C4-2B (cell line): ENCODE data around the gene VAC14.

Source experiments
- H3K27ac ChIP-seq: fragments of 450-650 bp; 2 replicates; pipeline ENCODE4 v1.5.1; 2017
- ZFX ChIP-seq: fragments of 450-650 bp; IDR thresholded peaks from 2 replicates; pipeline ENCODE4 v1.6.1; 2017
- TF ChIP-seq, protein P1 (sequence below): fragments of 450-650 bp; conservative IDR thresholded peaks from 2 replicates; pipeline ENCODE4 v1.5.1; 2017; ENCODE audit warnings: mild to moderate bottlenecking

The VAC14 gene

DNA sequence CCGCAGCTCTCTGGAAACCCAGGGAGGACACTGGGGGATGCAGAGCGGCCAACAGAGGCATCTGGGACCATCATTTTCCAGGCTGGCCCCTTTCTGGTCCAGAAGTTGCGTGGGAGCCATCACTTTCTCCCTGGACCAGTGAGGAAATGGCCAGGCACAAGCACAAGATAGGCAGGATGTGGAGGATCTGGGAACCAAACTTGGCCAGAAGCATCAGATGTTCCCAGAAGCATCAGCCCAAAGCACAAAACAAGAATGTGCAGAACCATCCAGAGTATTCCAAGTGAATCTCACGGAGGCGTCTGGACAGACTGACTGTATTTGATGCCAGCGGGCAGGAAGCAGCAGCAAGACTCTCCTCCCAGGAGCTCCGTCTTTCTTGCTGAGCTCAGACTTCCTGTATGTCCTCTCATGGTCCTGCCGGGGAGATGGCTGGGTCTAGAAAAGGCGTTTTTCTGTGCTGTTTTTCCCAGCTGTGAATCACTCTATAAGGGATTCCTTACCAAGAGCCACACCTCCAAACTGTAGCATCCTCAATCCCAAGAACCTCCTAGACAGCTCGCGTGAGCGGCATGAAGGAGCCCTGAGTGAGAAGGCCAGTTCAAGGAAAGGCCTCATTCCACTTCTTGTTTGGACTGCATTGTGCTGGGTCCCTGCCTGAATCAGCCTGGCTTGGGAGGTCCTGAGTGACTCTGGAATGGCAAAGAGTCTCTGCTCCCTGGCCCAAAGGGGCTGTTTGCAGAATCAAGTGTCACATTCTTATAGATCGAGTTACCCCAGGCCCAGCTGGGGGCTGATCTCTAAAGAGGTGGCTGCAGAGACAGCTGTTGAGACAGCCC, 65.6 kb downstream of the VAC14 start:
- no peak overlapping the region for H3K27ac ChIP-seq
- TF ChIP-seq, protein P1, sequence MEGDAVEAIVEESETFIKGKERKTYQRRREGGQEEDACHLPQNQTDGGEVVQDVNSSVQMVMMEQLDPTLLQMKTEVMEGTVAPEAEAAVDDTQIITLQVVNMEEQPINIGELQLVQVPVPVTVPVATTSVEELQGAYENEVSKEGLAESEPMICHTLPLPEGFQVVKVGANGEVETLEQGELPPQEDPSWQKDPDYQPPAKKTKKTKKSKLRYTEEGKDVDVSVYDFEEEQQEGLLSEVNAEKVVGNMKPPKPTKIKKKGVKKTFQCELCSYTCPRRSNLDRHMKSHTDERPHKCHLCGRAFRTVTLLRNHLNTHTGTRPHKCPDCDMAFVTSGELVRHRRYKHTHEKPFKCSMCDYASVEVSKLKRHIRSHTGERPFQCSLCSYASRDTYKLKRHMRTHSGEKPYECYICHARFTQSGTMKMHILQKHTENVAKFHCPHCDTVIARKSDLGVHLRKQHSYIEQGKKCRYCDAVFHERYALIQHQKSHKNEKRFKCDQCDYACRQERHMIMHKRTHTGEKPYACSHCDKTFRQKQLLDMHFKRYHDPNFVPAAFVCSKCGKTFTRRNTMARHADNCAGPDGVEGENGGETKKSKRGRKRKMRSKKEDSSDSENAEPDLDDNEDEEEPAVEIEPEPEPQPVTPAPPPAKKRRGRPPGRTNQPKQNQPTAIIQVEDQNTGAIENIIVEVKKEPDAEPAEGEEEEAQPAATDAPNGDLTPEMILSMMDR = no peak
- TF ChIP-seq ZFX = no peak

DNA sequence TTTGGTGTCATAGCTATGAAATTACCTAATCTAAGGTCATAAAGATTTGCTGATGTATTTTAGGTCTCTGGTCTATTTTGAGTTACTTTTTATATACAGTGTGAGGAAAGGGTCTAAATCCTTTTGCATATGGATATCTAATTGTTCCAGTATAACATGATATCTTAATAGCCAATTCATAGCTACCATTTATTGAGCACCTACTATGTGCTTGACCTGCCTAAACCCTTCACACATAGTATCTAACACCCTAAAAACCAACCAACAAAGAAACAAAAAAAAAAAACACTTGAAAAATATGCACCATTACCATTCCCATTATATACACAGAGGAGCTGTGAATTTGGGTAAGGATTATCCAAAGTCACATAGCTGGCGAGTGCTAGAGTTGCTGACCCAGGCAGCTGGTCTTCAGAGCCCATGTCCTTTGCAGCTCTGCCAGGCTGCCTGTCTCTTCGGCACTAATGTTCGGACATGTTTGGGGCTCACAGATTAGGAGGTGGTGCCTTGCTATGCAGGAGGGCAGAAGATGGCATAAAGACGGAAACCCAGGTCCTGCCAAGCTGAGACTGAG, 66.3 kb downstream of the VAC14 start:
- no peak for TF ChIP-seq ZFX
- TF ChIP-seq, protein P1 = no peak
- no peak overlapping the region for H3K27ac ChIP-seq

DNA sequence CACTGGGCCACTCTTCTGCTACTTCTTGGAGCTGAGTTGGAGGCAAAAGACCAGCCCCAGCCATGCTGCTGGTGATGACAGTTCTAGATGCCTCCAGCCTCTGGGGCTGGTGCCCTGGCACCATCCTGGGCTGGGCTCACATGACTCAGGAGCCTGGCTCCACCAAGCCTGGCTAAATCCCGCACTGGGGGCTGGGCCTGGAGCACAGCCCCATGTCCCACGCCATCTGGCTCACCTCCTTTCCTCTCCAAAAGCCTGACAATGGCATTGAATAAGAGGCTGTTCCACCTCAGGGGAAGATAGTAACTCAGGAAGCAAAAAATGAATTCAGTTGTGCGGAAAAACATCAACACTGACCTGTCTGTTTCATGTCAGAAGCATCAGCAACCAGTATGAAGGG, 70.0 kb downstream of the VAC14 start:
- TF ChIP-seq, protein P1 = no peak
- TF ChIP-seq ZFX = no peak
- H3K27ac ChIP-seq = no peak overlapping the region

DNA sequence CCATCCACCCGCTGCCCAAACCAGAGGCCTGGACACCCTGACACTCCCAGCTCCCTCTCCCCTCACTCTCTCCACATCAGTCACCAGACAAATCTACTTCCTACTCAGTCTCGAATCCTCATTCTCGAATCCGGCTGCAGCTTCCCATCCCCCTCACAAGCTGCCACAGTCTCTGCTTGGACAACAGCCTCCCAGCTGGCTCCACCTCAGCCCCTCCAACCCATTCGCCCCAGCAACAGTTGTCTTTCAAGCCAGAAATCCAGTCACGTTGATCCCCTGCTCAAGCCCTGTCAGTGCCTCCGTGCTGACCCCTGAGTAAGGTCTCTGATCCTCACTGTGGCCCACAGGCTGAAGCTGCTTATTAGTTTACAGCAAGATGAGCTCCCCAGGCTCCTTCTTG, 70.9 kb downstream of the VAC14 start:
- H3K27ac ChIP-seq = no peak overlapping the region
- TF ChIP-seq, protein P1 = no peak
- TF ChIP-seq ZFX = no peak

DNA sequence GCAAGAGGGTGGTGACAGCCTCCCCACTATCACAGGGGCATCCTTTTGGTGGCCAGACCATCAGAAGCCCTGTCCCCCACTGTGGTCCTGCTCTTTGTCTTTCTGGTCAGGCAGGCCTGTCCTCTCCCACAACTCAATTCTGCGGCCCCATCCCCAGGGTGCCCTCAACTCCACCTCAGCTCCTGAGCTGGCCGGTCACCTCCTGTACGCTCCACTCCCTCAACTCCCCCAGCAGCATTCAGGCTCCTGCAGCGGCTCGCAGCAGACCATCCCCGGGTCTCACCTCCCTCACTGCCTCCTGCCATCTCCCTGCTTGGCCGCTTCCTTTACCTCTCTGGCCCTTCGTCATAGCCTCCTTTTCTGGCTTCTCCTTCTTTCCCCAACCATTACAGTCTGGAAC, 71.7 kb downstream of the VAC14 start:
- H3K27ac ChIP-seq = no peak overlapping the region
- no peak for TF ChIP-seq ZFX
- TF ChIP-seq, protein P1 = no peak

DNA sequence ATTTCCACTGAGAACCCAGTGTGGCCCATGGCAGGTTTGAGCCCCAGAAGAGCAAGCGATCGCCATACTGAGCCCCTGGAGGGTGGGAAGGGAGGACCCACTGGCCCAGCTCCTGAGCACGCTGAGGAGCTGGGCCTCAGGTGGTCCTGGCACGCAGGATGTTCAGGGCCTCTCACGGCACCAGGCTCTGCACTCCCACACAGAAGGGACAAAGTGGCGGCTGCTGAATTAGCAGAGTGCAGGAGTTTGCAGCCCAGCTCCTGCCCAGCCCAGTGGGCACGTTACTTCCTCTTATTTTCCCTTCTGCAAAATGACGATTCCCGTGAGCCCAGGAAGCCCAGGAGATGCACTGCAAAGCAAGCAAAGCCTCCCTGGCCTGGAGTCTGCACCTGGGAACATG, 72.8 kb downstream of the VAC14 start:
- TF ChIP-seq, protein P1 = no peak
- TF ChIP-seq ZFX = no peak
- H3K27ac ChIP-seq = no peak overlapping the region

DNA sequence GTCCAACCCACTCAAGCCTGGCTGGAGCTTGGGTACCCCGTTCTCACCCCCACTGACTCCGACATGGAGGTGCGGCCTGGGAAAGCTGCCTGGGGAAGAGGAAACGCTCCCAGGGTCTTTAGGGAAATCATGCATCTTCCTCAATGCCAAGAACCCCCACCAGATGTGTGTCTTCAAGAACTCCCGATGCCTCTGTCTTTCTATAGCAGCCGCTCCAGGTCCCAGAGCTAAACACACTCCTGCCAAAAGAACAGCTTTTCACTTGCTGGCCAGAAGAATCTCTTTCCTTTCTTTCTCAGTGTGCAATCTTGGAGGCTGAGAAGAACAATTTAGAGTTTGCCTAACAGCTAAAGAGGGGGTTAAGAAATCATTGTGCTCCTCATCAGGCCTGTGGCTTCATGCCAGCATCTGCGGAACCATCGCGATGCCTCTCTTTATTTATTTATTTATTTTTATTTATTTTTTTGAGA, 74.0 kb downstream of the VAC14 start:
- H3K27ac ChIP-seq = no peak overlapping the region
- TF ChIP-seq, protein P1 = no peak
- no peak for TF ChIP-seq ZFX
